HuH-7.5 (cell line): Measurements from ENCODE around the gene NCK1.

Source experiments
- DNase-seq: peaks from one replicate; pipeline ENCODE4 v3.0.0; 2011; ENCODE audit warnings: low spot score

NCK1 gene

GRCh38 chr3:136861890-136862616 lies at the start of gene NCK1:
Gene NCK1 (plus strand): TSS chr3:136862208. CDS start chr3:136928002, 65,794 bp downstream.
- peak; percentile 91 for DNase-seq

GRCh38 chr3:136817448-136817847 lies 44.6 kb upstream of the NCK1 start:
- no peak for DNase-seq

GRCh38 chr3:136818191-136818768 lies 43.7 kb upstream of the NCK1 start:
- DNase-seq: peak; percentile 16

GRCh38 chr3:136818769-136819391 lies 43.1 kb upstream of the NCK1 start, which contains the start of gene SLC35G2:
Gene SLC35G2 (plus strand): TSS chr3:136819126. CDS start chr3:136854461, 35,335 bp downstream.
- DNase-seq: peak; percentile 21

GRCh38 chr3:136819392-136819730 lies 42.6 kb upstream of the NCK1 start:
- peak; percentile 18 for DNase-seq

DNA sequence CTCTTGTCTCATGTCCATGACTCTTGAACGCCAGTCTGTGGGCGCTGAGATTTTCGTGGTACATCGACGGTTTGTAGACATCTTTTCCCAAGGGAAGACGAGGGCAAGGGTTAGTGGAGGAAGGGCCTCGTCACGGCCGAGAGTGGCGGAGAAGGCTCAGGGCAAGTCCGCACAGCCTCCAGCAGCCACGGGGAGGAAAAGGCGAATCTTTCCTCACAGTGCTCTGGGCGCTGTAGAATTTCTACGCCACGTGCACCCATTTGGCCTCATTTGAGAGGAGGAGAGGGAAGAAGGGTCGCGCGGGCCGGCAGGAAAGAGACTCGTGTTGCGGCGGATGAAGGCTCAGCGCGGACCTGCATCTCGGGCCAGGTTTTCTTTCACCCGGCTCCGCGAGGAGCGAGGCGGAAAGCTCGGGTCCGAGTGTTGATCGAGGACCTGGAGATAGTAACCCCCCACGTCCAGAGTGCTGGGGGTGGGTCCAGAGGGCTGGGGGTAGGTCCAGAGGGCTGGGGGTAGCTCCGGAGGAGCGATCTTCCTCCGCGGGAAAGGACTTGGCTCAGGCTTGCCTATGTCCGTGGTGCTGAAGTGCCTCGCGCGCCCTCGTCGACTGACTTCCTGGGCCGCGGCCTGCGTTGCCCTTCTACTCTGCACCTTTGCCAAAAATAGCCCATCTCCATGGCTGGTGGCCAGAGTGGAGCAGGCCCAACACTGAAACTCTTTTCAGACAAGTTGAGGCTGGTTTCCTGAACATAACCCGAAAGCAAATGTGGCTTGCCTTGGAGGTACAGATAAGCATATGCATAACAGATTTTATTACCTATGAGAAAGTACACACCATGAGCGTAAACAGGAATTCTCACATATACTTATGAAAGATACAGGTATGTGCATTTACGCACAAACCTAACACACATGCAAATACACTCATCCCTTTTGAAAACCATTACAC lies 42.0 kb upstream of the NCK1 start:
- DNase-seq: peak; percentile 25

DNA sequence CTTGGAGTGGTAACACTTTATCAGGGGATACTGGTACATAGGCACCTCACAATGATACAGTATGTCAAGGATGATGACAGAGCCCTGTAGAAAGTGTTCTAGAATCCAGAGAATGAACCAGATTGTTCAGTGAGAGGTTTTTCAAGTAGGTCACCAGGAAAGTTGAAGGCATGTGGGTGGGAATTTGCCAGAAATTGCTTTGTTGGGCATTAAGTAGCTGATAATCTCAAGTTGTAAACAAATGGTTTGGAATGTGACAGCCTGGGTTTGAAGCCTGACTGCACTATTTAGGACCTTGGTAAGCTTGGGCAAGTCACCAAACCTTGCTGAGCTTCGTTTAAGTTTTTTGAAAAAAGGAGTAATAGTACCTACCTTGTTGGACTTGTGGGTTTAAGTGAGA lies 30.5 kb upstream of the NCK1 start:
- no peak for DNase-seq

DNA sequence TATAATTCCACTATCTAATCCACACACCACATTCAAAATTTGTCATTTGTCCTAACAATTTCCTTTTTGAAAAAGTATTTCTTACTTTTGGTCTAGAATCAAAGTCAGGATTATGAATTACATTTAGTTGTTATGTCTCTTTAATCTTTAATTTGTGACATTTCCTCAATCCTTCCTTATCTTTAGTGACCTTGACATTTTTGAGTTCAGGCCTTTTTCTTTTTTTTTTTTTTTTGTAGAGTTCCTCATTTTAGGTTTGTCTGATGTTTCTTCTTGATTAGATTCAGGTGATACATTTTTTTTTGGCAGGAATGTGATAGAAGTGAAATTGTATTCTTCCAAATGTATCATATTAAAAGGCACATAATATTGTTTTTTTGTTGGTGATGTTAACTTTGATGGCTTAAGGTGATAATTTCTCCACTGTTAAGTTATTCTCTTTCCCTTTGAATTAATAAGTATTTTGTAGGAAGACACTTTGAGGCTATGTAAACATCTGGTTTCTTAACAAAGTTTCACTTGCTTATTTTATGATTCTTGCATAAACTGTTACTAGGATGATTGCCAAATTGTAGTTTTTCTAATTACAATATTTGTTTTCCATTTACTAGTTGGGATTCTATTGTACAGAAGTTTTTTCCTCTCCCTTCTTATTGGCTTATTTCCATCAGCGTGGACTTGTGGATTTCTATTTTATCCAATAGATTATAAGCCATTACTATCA lies 26.8 kb upstream of the NCK1 start:
- no peak for DNase-seq

DNA sequence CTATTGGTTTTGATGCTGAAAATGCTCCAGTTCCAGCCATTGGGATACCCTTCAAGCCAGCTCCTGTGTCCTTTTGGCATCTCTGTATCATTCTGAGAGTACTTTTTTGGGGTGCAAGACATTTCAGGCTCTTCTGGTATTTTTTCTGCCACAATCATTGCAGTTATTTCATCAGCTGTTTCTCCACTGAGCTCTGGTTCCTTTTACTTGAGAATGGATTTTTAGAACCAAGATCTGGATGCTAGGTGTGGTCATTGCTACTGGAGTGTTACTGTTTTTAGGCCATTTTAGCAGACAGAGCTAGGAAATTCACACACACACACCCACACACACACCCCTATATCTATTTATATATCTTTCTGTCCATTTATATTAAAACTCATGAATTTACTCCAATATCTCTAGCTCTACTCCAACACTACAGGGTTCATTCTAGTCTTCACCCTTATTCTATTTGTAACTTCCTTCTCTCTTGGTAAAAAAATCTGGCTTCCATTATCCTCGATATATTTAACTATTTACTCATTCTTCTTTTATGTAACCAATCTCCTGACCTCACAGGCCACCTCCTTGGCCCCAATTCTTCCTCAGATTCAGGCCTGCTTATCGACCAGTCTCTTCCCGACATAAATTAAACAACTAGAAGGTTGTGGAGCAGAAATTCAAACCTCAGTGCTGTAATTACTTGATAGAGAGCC lies 26.0 kb upstream of the NCK1 start:
- DNase-seq: no peak

- DNase-seq: no peak
These were observed 25.4 kb upstream of the NCK1 start for GRCh38 chr3:136836511-136837156.

- no peak for DNase-seq
These were observed 23.1 kb upstream of the NCK1 start for GRCh38 chr3:136838641-136839555.

GRCh38 chr3:136839556-136839931 lies 22.5 kb upstream of the NCK1 start:
- no peak for DNase-seq

- DNase-seq: no peak
These were observed 21.8 kb upstream of the NCK1 start for GRCh38 chr3:136840252-136840651.

GRCh38 chr3:136842294-136842693 lies 19.7 kb upstream of the NCK1 start:
- no peak for DNase-seq

DNA sequence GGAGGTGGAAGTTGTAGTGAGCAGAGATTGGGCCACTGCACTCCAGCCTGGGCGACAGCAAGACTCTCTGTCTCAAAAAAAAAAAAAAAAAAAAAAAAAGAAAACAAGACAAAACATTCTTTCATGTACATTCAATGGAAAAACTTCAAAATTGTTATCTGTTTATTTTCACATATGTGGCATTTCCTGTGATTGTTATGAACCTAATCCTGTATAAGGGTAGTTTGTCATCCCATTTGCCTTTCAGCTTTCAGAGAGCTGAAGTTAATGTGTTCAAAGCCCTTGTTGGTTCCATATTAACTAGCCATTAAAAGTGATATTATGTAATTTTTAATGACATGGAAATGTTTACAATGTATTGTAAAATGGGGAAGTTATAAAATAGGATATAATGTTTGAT lies 17.3 kb upstream of the NCK1 start:
- no peak for DNase-seq

DNA sequence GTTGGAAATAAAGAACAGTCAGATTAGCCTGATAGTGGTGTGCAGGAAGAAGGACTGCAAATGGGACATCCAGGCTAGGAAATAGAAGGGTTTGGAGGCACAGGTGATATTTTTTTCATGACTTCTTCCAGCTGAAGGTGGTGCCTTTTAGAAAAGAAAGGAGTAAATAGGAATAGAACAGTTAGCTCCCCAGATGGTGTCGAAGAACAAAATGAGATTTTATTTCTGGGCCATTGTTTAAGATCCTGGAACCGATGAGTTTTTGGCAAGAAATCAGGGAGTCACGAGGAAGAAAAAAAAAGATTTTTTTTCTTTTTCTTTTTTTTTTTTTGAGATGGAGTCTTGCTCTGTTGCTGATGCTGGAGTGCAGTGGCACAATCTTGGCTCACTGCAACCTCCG lies 9.8 kb upstream of the NCK1 start:
- no peak for DNase-seq

GRCh38 chr3:136856665-136857064 lies 5.3 kb upstream of the NCK1 start:
- DNase-seq: no peak

DNA sequence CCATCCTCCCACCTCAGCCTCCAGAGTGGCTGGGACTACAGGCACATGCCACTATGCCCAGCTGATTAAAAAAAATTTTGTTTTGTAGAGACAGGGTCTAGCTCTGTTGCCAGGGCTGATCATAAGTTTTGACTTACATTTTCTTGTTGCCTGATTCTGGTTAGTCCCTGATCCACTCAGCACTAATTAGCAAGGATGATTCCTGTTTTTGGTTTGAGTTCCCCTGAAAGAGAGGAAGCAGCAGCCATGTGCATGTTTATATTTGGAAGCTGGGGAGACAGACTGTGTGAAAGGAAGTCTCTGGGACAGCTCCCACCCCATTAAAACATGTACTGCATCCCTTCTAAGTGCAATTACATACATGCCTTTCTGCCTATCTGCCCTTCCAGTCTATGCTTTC lies 3.6 kb upstream of the NCK1 start:
- DNase-seq: no peak

- no peak for DNase-seq
These were observed 1.5 kb upstream of the NCK1 start for GRCh38 chr3:136860541-136860940.
